Activated naive CD4-positive, alpha-beta T cell treated with Interleukin-2 at 50 U/mL for 16 hours (primary cell): ENCODE results near the gene CIBAR2.

Experiments
- DNase-seq: peaks from one replicate; pipeline ENCODE4 v3.0.0-alpha.2; 2020

CIBAR2 gene

DNA sequence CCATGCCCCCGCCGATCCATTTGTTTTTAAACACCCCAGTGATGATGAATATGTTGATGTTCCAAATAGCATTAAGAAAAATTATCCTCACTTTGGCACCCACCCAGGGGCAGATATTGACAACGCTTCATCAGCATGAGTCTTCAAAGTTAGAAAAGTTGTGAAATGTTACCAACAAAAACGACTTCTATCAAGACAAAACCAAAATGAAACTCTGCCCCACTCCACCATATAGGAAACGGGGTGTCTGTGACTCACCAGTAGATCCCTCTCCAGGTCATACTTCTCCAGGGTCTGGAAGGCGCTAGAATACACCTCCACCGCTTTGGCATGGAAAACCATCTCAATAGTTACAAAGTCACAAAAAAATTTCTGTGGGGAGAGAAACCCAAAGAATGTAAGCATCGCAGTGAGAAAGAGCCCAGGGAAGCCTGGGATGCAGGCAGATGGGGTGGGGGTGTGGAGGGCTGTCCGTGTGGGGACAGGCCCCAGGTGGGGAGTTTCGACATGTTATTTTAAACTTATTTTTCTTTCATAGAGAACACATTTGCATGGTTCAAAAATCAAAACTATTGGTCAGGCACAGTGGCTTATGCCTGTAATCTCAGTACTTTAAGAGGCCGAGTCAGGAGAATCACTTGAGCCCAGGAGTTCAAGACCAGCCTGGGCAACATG is 10.2 kb downstream of the CIBAR2 start:
- no peak for DNase-seq

DNA sequence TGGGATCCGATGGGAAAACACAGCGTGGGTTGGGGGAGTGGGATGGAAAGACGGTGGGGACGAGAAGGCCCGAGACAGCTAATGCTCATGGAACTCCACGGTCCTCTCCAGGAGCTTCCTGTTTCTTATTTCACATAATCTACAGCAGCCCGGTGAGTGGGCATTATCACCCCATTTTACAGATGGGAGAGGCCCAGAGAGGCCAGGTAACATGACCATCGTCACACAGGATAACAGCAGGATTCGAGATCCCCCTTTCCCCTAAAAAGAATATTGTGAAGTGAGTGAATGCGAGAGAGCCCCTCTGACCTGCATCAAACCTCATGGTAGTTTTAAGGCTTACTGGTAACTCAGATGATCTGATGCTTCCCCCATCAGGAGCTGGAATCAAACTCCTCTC is 12.0 kb downstream of the CIBAR2 start:
- DNase-seq = no peak

DNA sequence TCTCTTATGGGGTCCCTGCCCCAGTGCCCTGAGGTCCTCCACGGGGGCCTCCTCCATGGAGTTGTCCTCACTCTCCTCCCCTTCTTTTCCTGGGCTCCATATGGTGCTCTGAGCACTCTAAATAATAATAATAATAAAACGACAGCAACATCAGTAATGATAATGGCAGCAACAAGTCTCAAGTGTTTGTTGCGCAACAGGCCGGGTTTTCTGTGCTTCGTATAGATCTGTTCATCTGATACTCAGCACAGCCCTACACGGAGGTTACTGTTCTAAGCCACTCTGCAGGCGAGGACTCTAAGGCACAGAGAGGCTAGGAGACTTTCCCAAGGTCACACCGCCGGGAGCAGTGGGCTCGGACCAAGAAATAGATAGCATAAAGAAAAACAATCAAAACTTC is 13.7 kb downstream of the CIBAR2 start:
- no peak for DNase-seq

DNA sequence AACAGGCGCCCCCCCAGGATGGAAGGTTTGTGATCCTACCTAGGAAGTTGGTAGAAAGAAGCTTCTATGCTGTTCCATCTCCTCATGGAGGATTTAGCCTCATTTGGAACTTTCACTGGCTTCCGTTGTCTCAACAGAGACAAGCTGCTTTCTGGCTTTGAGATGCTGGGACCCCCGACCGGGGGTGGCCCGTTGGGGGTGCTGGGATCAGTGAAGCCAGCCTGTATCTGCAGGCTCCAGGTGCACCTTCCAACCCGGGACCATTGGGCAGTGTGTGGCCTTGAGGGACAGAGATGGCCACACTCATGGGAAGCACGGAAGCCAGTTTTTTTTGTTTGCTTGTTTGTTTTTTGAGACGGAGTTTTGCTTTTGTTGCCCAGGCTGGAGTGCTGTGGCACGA is 15.4 kb downstream of the CIBAR2 start:
- no peak for DNase-seq

DNA sequence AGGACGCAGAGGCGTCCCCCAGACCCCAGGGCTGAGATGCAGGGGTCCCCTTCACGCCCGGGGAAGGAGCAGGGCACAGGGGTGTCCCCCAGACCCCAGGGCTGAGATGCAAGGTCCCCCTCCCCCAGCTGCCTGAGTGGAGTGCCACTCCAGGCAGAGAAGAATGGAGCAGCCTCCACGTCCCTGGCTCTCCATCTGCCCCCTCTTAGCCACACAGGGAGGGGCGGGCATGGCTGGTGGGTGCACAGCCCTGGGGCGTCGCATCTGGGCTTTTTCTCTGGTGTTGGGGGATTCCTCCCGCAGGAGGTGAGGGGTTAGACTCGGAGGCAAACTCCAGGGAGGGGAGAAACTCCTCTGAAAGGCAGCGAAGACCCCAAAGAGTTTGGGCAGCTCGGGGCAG is 17.5 kb downstream of the CIBAR2 start:
- DNase-seq = no peak

DNA sequence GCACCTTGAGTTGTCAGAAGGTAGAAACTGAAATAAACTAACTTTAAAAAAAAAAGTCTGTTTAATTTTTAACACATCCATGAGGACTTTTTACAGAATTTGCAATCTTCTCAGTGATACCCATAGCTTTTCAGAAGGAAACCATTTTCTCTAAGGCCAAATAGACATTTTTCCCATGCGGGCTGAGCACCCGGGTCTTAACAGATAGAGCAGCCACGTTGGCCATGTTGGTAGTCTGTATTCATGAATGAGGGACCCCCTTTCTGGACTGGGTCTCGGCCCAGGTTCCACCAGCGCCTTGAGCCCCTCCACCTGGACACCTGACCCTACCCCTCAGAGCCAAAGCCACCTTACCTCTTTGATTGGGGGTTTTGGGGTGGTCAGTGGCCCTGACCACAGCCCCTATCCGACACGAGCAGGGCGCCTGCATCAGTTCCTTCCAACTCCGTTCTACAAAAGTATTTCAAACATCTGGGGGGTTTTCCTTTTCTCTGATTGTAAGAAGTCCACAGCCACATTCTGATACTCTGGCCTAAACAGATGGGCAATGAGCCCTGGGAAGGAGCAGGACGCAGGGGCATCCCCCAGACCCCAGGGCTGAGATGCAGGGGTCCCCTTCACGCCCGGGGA is 18.0 kb downstream of the CIBAR2 start:
- DNase-seq = no peak

DNA sequence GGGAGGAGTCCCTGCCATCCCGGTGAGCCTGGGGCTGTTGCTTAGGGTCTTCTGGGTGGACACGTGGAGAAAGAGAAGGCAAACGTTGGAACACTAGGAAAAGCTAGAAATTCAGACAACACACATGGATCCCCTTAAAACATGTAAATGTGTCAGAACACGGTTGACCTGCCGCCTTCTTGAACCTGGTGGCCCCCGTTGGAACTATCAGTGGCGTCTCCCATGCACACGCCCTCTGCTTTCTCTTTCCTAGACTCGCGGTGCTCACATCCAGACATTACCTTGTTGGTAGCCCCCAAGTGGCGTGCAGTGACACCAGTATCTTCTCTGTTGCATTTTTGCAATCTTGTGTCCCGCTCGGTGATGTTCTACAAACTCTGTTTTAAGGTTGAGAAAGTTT is 18.6 kb downstream of the CIBAR2 start:
- DNase-seq = no peak

DNA sequence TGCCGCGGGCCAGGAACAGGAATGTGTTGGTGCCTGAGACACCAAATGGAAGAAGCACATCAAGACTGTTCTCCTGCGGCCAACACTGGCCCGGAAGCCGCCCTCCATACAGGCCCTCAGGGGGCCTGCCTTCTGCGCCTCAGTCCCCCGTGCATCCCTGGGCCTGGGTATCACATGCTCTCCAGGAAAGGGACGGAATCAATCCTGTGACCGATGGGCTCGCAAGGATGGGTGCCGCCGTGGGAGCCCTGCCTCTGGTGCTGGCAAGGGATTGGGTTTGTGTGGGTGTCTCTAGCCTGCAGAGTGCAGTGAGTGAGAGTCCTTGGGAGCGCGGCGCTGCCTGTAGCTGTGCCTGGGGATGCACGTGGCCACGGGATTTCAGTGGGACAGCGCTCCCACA is 19.4 kb downstream of the CIBAR2 start:
- no peak for DNase-seq

DNA sequence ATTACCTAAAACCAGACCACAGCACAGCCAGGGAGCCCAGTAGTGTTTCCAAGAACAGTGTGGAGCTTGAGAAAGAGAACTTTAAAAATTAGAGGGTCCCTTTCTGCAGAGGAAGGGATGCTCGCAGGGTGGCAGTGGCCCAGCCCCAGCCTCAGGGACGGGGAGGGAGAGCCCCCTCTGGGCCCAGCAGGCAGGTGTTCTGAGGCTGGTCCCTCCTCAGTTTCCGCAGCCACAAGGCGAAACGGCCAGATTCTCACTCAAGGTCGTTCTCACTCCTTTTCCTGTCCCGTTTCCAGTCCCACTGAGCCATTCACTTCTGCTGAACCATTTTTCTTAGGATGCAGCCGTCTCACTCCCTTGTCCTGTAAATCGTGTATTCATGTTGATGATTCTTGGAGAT is 20.0 kb downstream of the CIBAR2 start:
- no peak for DNase-seq

DNA sequence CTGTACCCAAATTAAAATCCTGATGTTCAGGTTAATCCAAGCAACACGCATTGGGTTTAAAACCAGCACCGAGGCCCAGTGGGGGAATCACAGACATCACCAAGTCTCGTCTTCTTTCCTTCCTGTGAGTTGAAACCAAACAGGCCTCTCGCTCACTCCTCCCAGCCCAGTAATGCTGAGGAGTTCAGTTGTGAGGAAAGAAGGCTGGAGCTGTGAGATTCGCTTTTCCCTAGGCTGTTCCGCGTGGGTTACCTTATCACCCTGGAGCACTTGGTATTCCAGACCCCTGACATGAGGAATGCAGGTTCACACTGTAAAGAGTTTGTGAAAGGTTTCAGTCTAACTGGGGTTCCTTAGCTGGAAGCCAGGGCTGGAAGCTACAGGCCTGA is 20.8 kb downstream of the CIBAR2 start:
- DNase-seq = no peak

DNA sequence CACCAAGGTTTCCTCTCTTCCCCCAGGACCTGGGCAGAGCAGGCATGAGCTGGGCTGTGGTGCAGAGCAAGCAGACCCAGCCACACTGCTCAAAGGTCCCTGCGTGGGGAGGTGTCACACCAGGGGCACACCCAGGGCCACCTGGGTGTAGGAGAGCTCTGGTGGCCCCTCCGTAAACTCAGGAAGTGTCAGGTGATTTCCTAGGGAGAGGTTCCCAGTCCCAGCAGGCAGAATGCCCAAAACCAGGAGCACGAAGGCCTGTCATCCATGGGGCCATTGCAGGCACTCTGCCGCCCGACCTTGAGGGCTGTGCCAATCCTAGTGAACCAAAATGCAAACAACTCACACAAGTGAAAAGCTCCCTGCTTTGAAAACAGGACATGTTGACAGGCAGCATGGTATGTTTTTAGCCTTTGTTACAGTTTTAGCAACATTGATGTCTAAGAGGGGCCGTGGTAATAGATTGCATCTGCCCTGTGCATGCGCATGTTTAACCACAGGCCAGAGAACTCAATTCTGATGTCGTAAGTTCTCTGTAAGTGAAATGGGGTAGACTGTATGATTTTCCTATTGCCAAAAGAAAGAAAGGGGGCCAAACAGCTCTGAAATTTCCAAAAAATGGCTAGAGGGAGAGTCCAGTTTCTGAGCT is 21.3 kb downstream of the CIBAR2 start:
- no peak for DNase-seq

DNA sequence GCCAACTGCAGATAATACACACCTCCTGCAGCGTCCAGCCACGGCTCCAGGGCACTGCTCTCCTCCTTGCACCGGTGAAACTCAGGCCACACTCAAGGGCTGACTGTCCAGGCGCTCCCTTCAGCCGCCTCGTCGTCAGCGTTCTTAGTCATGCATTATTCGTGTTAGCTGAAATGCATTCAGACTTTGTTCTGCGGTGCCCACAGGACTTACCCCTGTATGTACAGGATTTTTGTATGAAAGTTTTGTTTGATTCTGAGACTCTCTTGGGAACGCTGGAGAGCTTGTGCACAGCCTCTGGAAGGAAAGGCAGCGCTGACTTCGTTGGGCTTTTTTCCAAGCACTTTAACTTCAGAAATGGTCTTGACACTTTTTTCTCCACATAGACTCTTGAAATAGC is 22.1 kb downstream of the CIBAR2 start:
- no peak for DNase-seq

DNA sequence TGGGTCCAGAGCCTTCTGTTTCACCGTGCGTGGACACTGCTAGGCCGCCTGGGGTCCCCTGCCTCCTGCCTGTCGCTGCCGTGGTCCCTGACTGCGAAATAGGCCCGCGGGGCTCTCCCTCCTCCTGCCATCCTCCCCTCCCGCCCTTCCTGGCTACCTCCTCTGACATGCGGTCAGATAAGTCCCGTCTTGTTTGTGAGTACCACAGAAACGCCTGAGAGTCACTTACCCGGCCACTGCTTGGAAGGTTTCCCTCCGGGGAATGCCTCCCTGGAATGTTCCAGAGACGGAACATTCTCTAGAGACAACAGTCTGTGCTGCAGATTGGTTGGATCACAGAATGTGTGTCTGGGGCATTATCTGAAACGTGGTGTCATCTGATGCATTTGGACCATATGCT is 22.7 kb downstream of the CIBAR2 start:
- DNase-seq = no peak

DNA sequence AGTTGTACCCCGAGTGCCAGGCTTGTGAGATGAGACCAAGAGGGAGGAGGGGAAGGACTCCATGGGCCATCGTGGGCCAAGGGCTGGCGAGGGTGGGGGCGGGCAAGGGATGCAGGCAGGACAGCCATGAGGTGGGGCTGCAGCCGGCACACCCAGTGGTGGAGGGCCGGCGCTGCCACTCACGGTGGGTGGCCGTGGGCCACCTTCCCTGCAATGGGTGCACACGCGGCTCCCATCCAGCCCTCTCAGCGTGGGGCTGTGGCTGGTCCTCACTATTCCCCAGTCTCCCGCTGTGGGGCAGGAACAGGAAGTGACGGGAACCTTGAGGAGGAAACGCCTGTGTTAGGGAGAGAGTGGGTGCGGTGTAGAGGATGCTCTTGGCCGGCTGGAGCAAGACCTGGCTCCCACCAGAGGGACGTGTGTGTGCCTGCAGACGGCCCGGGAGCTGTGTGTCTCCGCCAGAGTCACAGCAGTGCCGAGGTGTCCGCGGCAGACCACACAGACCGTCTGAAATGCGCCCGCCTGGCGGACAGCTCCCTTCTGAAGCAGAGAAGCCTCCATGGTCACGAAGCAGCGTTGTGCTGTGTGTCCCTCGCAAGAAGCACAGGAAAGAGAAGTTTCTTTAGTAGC is 23.6 kb downstream of the CIBAR2 start:
- DNase-seq = no peak

DNA sequence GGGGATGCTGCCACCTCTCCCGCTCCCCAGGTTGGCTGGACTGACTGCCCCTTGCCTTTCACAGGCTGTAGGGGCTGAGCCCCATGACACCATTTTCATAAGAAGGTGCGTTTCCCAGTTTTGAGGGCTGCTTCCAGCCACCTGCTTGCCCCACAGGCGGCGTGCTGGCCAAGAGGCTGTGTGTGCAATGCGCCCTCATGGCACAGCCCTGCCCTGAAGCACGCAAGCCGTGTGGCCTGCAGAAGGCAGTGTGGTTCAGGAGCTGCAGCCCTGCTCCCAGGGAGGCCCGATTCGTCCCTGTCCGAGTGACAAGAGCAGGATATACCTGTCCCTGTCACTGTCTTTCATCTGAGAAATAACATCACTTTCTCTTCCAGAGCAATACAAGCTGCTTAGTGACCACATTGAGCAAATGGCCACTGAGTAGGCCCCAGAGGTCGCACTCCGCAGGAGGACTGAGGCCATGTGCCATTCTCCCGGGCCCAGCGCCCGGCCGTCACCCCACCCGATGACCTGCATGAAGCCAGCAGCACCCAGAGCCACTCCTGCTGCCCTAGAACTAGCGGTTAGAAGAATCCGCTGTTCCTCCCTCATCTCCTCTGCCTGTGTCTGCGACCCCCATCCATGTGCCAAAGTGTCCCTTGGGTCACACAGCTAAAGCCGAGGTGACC is 24.2 kb downstream of the CIBAR2 start:
- DNase-seq = no peak

DNA sequence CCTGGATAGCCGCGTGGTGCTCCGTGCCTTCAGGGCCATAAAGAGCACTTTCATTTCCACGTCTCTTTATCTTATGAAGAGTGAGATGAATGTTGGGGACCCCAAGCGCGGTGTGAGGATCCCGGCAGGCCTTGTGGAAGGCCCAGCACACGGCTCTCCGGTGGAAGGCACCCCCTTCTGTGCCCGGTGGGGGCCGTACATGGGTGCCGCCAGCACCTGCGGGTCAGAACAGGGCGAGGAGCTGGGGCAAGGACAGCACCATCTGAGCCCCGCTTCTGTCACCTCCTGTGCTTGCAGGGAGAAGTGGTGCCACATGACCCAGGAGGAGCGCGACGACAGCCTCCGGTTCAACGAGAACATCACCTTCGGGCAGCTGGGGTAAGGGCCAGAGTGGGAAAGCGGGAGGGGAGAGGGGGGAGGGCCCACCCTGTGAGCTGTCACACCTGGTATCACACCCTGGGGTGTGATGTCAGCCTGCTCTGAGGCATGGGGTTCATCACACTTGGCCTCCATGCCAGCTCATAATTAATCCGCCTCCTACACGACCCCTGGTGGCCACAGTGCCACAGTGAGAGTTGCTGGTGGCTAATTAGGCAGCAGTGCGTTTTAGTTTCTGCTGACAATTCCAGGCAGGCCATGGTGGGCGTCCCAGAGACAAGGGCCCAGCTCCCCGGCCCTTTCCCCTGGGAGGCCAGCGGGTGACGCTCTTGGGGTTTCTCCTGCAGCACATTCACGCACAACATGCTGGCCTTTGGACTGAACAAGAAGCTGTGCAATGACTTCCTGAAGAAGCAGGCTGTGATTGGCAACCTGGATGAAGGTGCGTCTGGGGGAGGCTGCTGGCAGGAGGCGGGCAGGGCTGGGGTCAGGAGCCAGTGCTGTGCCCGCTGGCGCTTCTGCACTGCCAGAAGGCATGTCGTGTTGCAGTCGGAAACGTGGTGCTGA is 25.7 kb downstream of the CIBAR2 start:
- peak; percentile 82 for DNase-seq

DNA sequence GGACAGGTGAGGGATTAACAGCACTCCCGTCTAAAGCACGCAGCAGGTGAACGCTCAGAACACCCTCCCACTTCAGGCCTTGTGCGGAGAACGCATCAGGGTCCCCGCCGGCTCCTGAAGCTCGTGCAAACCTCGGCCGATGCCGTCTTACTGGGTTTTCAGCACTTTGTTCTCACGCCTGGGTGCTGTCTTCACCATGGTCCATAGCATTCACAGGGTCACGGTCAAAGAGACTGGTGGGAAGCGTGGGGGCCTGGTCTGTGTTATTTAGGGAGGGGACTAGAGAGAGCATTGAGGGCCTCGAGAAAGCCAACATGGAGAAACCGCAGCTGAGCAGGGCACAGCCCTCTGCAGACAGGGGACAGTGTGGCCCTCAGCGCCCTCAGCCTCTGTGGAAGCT is 26.6 kb downstream of the CIBAR2 start:
- DNase-seq = no peak

DNA sequence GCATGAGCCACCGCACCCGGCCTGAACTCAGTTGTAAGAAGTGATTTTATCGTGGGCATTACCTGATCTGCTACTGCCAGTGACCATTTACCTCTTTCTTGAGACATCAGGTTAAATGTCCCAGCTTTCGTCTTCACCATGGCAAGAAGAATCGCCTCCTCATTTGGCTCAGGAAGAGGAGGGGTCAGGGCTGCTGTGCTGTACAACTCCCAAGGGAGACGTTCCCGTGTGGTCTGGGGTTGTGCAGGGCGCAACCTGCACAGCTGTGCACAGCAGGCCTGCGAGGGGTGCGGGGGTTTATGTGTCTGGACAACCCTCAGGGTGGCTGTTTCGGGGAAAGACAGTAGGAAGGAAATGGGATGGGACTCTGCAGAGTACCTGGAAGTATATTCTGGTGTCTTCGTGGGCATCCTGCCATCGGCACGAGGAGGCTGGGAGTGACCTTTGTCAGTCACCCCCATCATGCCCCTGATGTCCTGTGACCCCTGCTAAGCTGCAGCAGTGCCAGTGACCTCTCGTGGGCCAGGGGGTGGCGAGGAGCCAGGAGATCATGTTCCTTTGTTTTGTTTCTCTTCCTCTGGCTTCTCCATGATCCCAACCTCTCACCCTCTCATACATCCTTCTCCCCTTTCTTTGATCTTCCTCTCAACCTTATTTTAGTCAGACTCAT is 27.3 kb downstream of the CIBAR2 start:
- DNase-seq = no peak

DNA sequence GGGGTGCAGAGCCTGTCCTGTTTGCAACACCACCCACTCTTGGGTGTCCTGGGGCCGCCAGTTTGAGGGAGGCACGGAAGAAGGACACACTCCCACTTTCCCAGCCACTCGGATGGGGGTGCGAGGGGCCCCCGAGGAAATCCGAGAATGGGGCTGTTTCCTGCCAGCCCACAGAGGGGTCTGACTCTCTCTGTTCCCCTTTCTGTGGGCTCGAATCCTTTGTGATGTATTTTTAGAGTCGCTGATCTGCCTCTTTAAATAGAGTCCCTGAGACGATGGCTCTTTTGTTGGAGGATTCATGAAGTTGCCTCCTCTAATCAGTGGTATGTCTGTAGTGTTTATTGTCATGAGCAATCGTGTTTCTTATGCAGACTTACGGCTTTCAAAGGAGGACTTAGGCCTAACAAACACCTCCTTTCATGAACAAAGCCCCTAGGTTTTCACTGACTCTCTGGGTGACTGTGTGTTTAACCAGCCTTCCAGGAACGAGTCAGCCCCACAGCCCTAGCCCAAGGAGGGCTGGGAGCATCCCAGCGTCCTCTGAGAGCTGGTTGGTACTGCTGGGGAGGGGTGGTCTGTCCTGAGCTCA is 29.1 kb downstream of the CIBAR2 start:
- DNase-seq = no peak

DNA sequence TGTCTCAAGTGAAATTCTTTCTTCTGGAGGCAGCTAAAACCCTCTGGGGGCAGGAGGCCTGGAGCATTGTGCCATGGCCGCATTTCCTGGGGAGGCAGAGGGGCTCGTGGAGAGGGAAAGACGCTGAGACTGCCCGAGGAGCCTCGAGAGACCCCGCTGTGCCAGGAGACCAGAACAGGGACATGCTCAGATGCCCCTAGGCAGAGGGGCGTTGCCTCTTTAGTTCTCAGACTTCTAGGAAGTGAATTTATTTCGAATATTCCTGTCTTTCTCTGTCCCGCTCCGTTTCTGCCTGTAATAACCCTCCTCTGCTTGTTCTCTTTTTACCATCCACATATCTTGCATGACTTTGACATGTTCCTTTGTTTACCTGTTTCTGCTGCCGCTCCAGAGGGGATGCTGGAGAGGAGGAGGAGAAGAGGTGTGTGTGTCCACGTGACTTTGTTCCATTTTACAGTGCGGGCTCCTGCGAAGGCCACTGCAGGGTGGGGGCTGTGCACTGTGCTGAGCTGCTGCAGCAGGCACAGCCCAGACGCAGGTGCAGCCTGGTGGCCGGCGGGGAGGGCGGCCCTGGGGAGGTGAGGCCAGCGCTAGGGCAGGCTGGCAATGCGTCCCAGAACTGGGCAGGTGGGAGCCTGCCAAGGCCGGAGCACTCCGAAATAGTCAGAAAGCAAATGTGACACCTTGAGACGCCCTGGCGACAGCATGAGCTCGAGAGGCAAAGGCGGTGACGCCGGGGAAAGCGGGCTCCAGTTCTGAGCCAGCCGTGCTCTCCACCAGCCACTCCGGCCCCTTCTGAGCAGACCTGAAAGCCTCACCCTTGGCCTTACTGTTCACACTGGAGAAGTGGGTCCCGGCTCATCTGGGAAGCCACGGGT is 29.9 kb downstream of the CIBAR2 start:
- DNase-seq = no peak
